Measurements from ENCODE around the gene SMCO3. TPM values are rescaled to one million over a fixed set of nuclear protein-coding genes. Genes with fewer than 3 reads are reported as not detected.

SMCO3 gene
- total and polyA plus RNA-seq, 2 of the 8 experiments (the other 6 are each of a cell fraction or from before 2014, with no cell fraction given) = not detected

- no peak overlapping the region for H3K9ac ChIP-seq (replicated peaks in 1 of 4; ENCODE audit: extremely low read depth in 1 of 4, low read depth in 3 of 4, low read length in 3 of 4)
- H3K18ac ChIP-seq (ENCODE audit: extremely low read depth, low read length) = no peak overlapping the region
- no peak overlapping the region for H2AFZ ChIP-seq (ENCODE audit: low read length)
- no peak overlapping the region for H3K4me2 ChIP-seq (ENCODE audit: insufficient read depth in 1 of 2, low read depth in 2 of 2, low read length in 2 of 2)
- H3K27ac ChIP-seq (ENCODE audit: low read depth, low read length) = no peak overlapping the region
- POLR2A ChIA-PET (ENCODE audit: partially characterized antibody) = interaction anchor here (2.3 kb wide), 1 partner anchor 52 kb away, joined by 9 read pairs; a partner anchor contains a TSS
- DNase-seq (ENCODE audit: low read depth in 1 of 2, low spot score in 2 of 2) (no peak), FAIRE-seq (no peak)
- no peaks in the 10 kb centered on the region for H3K27me3 ChIP-seq (replicated peaks in 1 of 4; ENCODE audit: control insufficient read depth in 3 of 4, extremely low read depth in 1 of 4, insufficient read depth in 3 of 4, low read length in 3 of 4)
- no peaks in the 10 kb centered on the region; the same call in 1 of the 2 replicates for H3K23me2 ChIP-seq (ENCODE audit: low read depth, low read length)
- no peaks in the 10 kb centered on the region for H3K9me3 ChIP-seq (ENCODE audit: insufficient read depth in 2 of 2, low read depth in 1 of 2, low read length in 1 of 2)
- H4K8ac ChIP-seq (ENCODE audit: extremely low read depth, insufficient read depth, low read length) = no peak overlapping the region
- H3K56ac ChIP-seq (replicated peaks; ENCODE audit: insufficient read length, low read depth, low read length) = no peak overlapping the region
- H4K5ac ChIP-seq (ENCODE audit: insufficient read length, low read depth, low read length) = no peak overlapping the region
- H3K36me3 ChIP-seq (ENCODE audit: control insufficient read depth in 2 of 4, insufficient read depth in 4 of 4, low read length in 3 of 4) = no peaks in the 10 kb centered on the region
- H3K79me2 ChIP-seq (ENCODE audit: control insufficient read depth in 1 of 2, insufficient read depth in 2 of 2, low read length in 2 of 2) = no peaks in the 10 kb centered on the region
- no peak overlapping the region for H3K4ac ChIP-seq (replicated peaks; ENCODE audit: insufficient read length, low read depth, low read length)
- no peaks in the 10 kb centered on the region for H4K20me1 ChIP-seq (replicated peaks in 1 of 2; ENCODE audit: control insufficient read depth in 1 of 2, insufficient read depth in 2 of 2, low read length in 2 of 2)
- H3K79me1 ChIP-seq (ENCODE audit: low read depth, low read length) = no peaks in the 10 kb centered on the region
- no peak overlapping the region for H2BK20ac ChIP-seq (ENCODE audit: low read length)
- H2BK15ac ChIP-seq (ENCODE audit: low read length) = no peak overlapping the region
- H3K4me1 ChIP-seq (replicated peaks in 1 of 4; ENCODE audit: control insufficient read depth in 3 of 4, insufficient read depth in 4 of 4, low read length in 3 of 4) = no peaks in the 10 kb centered on the region; a peak in 2 of 7 replicates
- H2BK120ac ChIP-seq (replicated peaks; ENCODE audit: low read depth, low read length) = no peak overlapping the region
- H2AK5ac ChIP-seq (ENCODE audit: low read depth, low read length) = no peak overlapping the region
- H3K4me3 ChIP-seq (ENCODE audit: extremely low read depth in 1 of 4, insufficient read depth in 2 of 4, low read depth in 3 of 4, low read length in 4 of 4) = no peak overlapping the region
- H2BK12ac ChIP-seq (ENCODE audit: low read depth, low read length) = no peak overlapping the region
- WGBS, 2 experiments (ENCODE audit: extremely low coverage in 1 of 2, insufficient coverage in 1 of 2, insufficient read length in 1 of 2, insufficient replicate concordance in 2 of 2, low coverage in 1 of 2, low lambda C conversion rate in 2 of 2, missing lambda C conversion rate in 1 of 2) = 94% methylated on average over 5 of the region's 5 CpGs; no CpG with 5 or more reads in 1 of the 2 experiments
- no peak overlapping the region for H2BK5ac ChIP-seq (ENCODE audit: low read depth, low read length)
- H4K91ac ChIP-seq (replicated peaks; ENCODE audit: insufficient read length, low read length) = no peak overlapping the region
- no peak overlapping the region for H3K14ac ChIP-seq (ENCODE audit: insufficient read length)
- CTCF ChIA-PET (ENCODE audit: partially characterized antibody) = interaction anchor here (1.1 to 1.6 kb wide), 2 partner anchors 16 to 102 kb away, joined by 3 read pairs; no protein-coding TSS in a partner anchor
- H3K23ac ChIP-seq (ENCODE audit: insufficient read length) = no peak overlapping the region
- no peak for TF ChIP-seq KDM1A (IDR thresholded peaks at IDR 0.05; ENCODE audit: borderline replicate concordance, low read length)
- TF ChIP-seq ATF2 (IDR thresholded peaks at IDR 0.05; ENCODE audit: low read length) = no peak
- TF ChIP-seq POLR2AphosphoS5 (IDR thresholded peaks at IDR 0.05; ENCODE audit: low read depth, low read length) = no peak
- no peak for TF ChIP-seq SIRT6 (IDR thresholded peaks at IDR 0.05; ENCODE audit: low read length)
- TF ChIP-seq CTCF (IDR thresholded peaks at IDR 0.05; ENCODE audit: control extremely low read depth in 1 of 3, insufficient read depth in 1 of 3, low read depth in 1 of 3, low read length in 3 of 3) = no peak
- no peak for TF ChIP-seq SAP30 (IDR thresholded peaks at IDR 0.05; ENCODE audit: insufficient read depth, insufficient replicate concordance, low read length)
- TF ChIP-seq TCF12 (IDR thresholded peaks at IDR 0.05; ENCODE audit: low read depth, low read length) = no peak
- TF ChIP-seq CREB1 (IDR thresholded peaks at IDR 0.05) = no peak
- no peak for TF ChIP-seq HDAC2 (IDR thresholded peaks at IDR 0.05; ENCODE audit: borderline replicate concordance in 1 of 2, low read depth in 2 of 2, low read length in 2 of 2)
- TF ChIP-seq CBX5 (IDR thresholded peaks at IDR 0.05; ENCODE audit: low read depth, low read length) = no peak
These were observed 12.5 kb upstream of the SMCO3 start for GRCh38 chr12:14826491-14826890.

Measured in H1 (cell line).